H1 (cell line): ENCODE results near the gene GPC3. TPM values are rescaled to one million over a fixed set of nuclear protein-coding genes. Genes with fewer than 3 reads are reported as not detected.

Experiments used
- CTCF ChIA-PET: fragments of 300-600 bp; sonication (Branson Sonifier 250); formaldehyde crosslinking; loops from one replicate; lab custom pipeline; 2021; ENCODE audit not compliant: partially characterized antibody; lab: Charles Lee
- POLR2A ChIA-PET: fragments of 300-600 bp; sonication (Branson Sonifier 250); formaldehyde crosslinking; loops from one replicate; lab custom pipeline; 2021; ENCODE audit warnings: inconsistent platforms; ENCODE audit not compliant: partially characterized antibody; lab: Charles Lee
- DNase-seq, 2 experiments: peaks; one replicate each; pipeline versions ENCODE4 v3.0.0 to v3.0.0-alpha.2; 2010 to 2022; ENCODE audit warnings: low spot score in 2 of 2, low read depth in 1 of 2, mixed read lengths in 1 of 2
- FAIRE-seq: peaks from 2 replicates; lab custom pipeline; 2011; peaks lifted over from hg19 to GRCh38; lab: Jason Lieb, UNC
- H2AFZ ChIP-seq: 2 replicates; pipeline ENCODE4 v1.8.1; 2012; ENCODE audit warnings: low read length, inconsistent platforms
- H2AK5ac ChIP-seq: 2 replicates; pipeline ENCODE4 v1.6.1; 2013; ENCODE audit warnings: low read depth, low read length
- H2BK120ac ChIP-seq: replicated peaks from 2 replicates; pipeline ENCODE3; 2013; ENCODE audit warnings: low read depth, low read length, inconsistent platforms
- H2BK12ac ChIP-seq: 2 replicates; pipeline ENCODE4 v1.6.1; 2013; ENCODE audit warnings: low read depth, low read length
- H2BK15ac ChIP-seq: 2 replicates; pipeline ENCODE4 v1.6.1; 2013; ENCODE audit warnings: low read length
- H2BK20ac ChIP-seq: 2 replicates; pipeline ENCODE4 v1.6.1; 2013; ENCODE audit warnings: low read length
- H2BK5ac ChIP-seq: 2 replicates; pipeline ENCODE4 v1.6.1; 2013; ENCODE audit warnings: low read depth, low read length
- H3K14ac ChIP-seq: 2 replicates; pipeline ENCODE4 v1.6.1; 2013; ENCODE audit warnings: inconsistent platforms; ENCODE audit not compliant: insufficient read length
- H3K18ac ChIP-seq: 2 replicates; pipeline ENCODE4 v1.6.1; 2013; ENCODE audit warnings: low read length; ENCODE audit errors: extremely low read depth
- H3K23ac ChIP-seq: 2 replicates; pipeline ENCODE4 v1.6.1; 2013; ENCODE audit warnings: inconsistent platforms; ENCODE audit not compliant: insufficient read length
- H3K23me2 ChIP-seq: 2 replicates; pipeline ENCODE4 v1.6.1; 2013; ENCODE audit warnings: low read depth, low read length
- H3K27ac ChIP-seq: 2 replicates; pipeline ENCODE4 v1.6.1; 2011; ENCODE audit warnings: low read depth, low read length, inconsistent platforms
- H3K27me3 ChIP-seq, 4 experiments: replicated peaks in 1 of 4; 1 replicate in 1 of 4; 2 replicates in 3 of 4; pipeline versions ENCODE4 v1.6.1 to v1.8.1; 2011 to 2013; ENCODE audit warnings: low read length in 3 of 4, mild to moderate bottlenecking in 3 of 4, inconsistent platforms in 2 of 4, mixed read lengths in 2 of 4, moderate library complexity in 1 of 4; ENCODE audit not compliant: control insufficient read depth in 3 of 4, insufficient read depth in 3 of 4; ENCODE audit errors: extremely low read depth in 1 of 4
- H3K36me3 ChIP-seq, 4 experiments: 2 replicates each; pipeline versions ENCODE4 v1.6.1 to v1.8.1; 2011 to 2013; ENCODE audit warnings: mild to moderate bottlenecking in 4 of 4, low read length in 3 of 4, moderate library complexity in 2 of 4, control low read depth in 1 of 4, inconsistent platforms in 1 of 4; ENCODE audit not compliant: insufficient read depth in 4 of 4, control insufficient read depth in 2 of 4
- H3K4ac ChIP-seq: replicated peaks from 2 replicates; pipeline ENCODE3; 2013; ENCODE audit warnings: low read length, low read depth, mixed read lengths, inconsistent platforms; ENCODE audit not compliant: insufficient read length
- H3K4me1 ChIP-seq, 4 experiments: replicated peaks in 1 of 4; 1 replicate in 1 of 4; 2 replicates in 3 of 4; pipeline versions ENCODE4 v1.6.1 to v1.8.1; 2011 to 2013; ENCODE audit warnings: low read length in 3 of 4, inconsistent platforms in 2 of 4, mixed read lengths in 1 of 4; ENCODE audit not compliant: insufficient read depth in 4 of 4, control insufficient read depth in 3 of 4
- H3K4me2 ChIP-seq, 2 experiments: 2 replicates each; pipeline versions ENCODE4 v1.6.1 to v1.8.1; 2011 to 2013; ENCODE audit warnings: low read depth in 2 of 2, low read length in 2 of 2, control low read depth in 1 of 2, inconsistent platforms in 1 of 2, mild to moderate bottlenecking in 1 of 2; ENCODE audit not compliant: insufficient read depth in 1 of 2
- H3K4me3 ChIP-seq, 4 experiments: fragments of 200-600, 300-600 bp in 1 of 4; sonication (generic), shearing (Covaris generic), sonication (Bioruptor Twin) in 1 of 4; 2 replicates each; pipeline versions ENCODE4 v1.5.1 to v1.8.1; 2011 to 2016; ENCODE audit warnings: low read length in 4 of 4, low read depth in 3 of 4, control low read depth in 2 of 4, inconsistent platforms in 2 of 4, mild to moderate bottlenecking in 2 of 4, mixed read lengths in 1 of 4, moderate library complexity in 1 of 4; ENCODE audit not compliant: insufficient read depth in 2 of 4; ENCODE audit errors: extremely low read depth in 1 of 4
- H3K56ac ChIP-seq: replicated peaks from 2 replicates; pipeline ENCODE3; 2013; ENCODE audit warnings: low read depth, mild to moderate bottlenecking, mixed read lengths, low read length, inconsistent platforms; ENCODE audit not compliant: insufficient read length
- H3K79me1 ChIP-seq: 2 replicates; pipeline ENCODE4 v1.6.1; 2013; ENCODE audit warnings: low read depth, low read length, control low read depth
- H3K79me2 ChIP-seq, 2 experiments: 2 replicates each; pipeline versions ENCODE4 v1.6.1 to v1.8.1; 2012 to 2013; ENCODE audit warnings: low read length in 2 of 2, mild to moderate bottlenecking in 2 of 2, inconsistent platforms in 1 of 2; ENCODE audit not compliant: insufficient read depth in 2 of 2, control insufficient read depth in 1 of 2
- H3K9ac ChIP-seq, 4 experiments: replicated peaks in 1 of 4; 1 replicate in 1 of 4; 2 replicates in 3 of 4; pipeline versions ENCODE4 v1.6.1 to v1.8.1; 2011 to 2013; ENCODE audit warnings: low read depth in 3 of 4, low read length in 3 of 4, control low read depth in 2 of 4, mild to moderate bottlenecking in 2 of 4, moderate library complexity in 2 of 4, inconsistent platforms in 1 of 4; ENCODE audit errors: extremely low read depth in 1 of 4
- H3K9me3 ChIP-seq, 2 experiments: 2 replicates each; pipeline versions ENCODE4 v1.6.1 to v1.8.1; 2012 to 2013; ENCODE audit warnings: mild to moderate bottlenecking in 2 of 2, moderate library complexity in 2 of 2, control low read depth in 1 of 2, inconsistent platforms in 1 of 2, low read depth in 1 of 2, low read length in 1 of 2, mixed read lengths in 1 of 2; ENCODE audit not compliant: insufficient read depth in 2 of 2
- H4K20me1 ChIP-seq, 2 experiments: replicated peaks in 1 of 2; 2 replicates each; pipeline versions ENCODE3 to v1.8.1; 2011 to 2013; ENCODE audit warnings: inconsistent platforms in 2 of 2, low read length in 2 of 2, mild to moderate bottlenecking in 1 of 2; ENCODE audit not compliant: insufficient read depth in 2 of 2, control insufficient read depth in 1 of 2
- H4K5ac ChIP-seq: 2 replicates; pipeline ENCODE4 v1.6.1; 2013; ENCODE audit warnings: low read length, low read depth, mixed read lengths, inconsistent platforms; ENCODE audit not compliant: insufficient read length
- H4K8ac ChIP-seq: 2 replicates; pipeline ENCODE4 v1.8.0; 2013; ENCODE audit warnings: mild to moderate bottlenecking, moderate library complexity, low read length, inconsistent platforms; ENCODE audit not compliant: insufficient read depth; ENCODE audit errors: extremely low read depth
- H4K91ac ChIP-seq: replicated peaks from 2 replicates; pipeline ENCODE3; 2013; ENCODE audit warnings: low read length, mixed read lengths, inconsistent platforms; ENCODE audit not compliant: insufficient read length
- GABPA ChIP-seq: IDR thresholded peaks from 2 replicates; pipeline ENCODE4 v1.6.1; 2011; ENCODE audit warnings: mild to moderate bottlenecking, low read length, moderate library complexity, borderline replicate concordance; ENCODE audit not compliant: insufficient read depth
- HDAC2 ChIP-seq, 2 experiments: fragments of 300-600 bp in 1 of 2; sonication (generic) in 1 of 2; IDR thresholded peaks; 2 replicates each; pipeline ENCODE4 v1.6.1; 2011 to 2012; ENCODE audit warnings: low read depth in 2 of 2, low read length in 2 of 2, mild to moderate bottlenecking in 2 of 2, moderate library complexity in 2 of 2, borderline replicate concordance in 1 of 2, inconsistent platforms in 1 of 2
- MAFK ChIP-seq: IDR thresholded peaks from 2 replicates; pipeline ENCODE4 v1.6.1; 2012; ENCODE audit warnings: low read depth, mild to moderate bottlenecking, improper control_type of control experiment, low read length
- RNF2 ChIP-seq: fragments of 200-900, 300-1000 bp; sonication (generic); IDR thresholded peaks from 2 replicates; pipeline ENCODE4 v1.7.1; 2016; ENCODE audit warnings: borderline replicate concordance, low read depth, mild to moderate bottlenecking, antibody characterized with exemption, low read length; ENCODE audit not compliant: poor library complexity, severe bottlenecking; ENCODE audit errors: missing control alignments
- SAP30 ChIP-seq: fragments of 300-600 bp; sonication (generic); IDR thresholded peaks from 2 replicates; pipeline ENCODE4 v1.7.1; 2012; ENCODE audit warnings: low read length, moderate library complexity, mild to moderate bottlenecking, inconsistent platforms; ENCODE audit not compliant: insufficient read depth, insufficient replicate concordance
- WGBS, 2 experiments: shearing (Covaris generic) in 1 of 2; methylation state at CpG; one replicate each; pipeline versions ENCODE4 v1.1.6 to v1.1.7; 2013 to 2015; ENCODE audit warnings: low lambda C conversion rate in 2 of 2, mixed read lengths in 2 of 2, inconsistent platforms in 1 of 2, low coverage in 1 of 2, missing lambda C conversion rate in 1 of 2; ENCODE audit not compliant: insufficient replicate concordance in 2 of 2, insufficient coverage in 1 of 2, insufficient read length in 1 of 2; ENCODE audit errors: extremely low coverage in 1 of 2, missing lambda C conversion rate in 1 of 2; 5-methylcytosine and 5-hydroxymethylcytosine counted together
- polyA plus RNA-seq, 7 experiments: library from polyadenylated mRNA; depleted of rRNA in 3 of 7; stranded (reverse) in 5 of 7; unstranded in 2 of 7; fragments of >200 nt in 5 of 7; fragments of 200-250 nt in 2 of 7; gene quantifications; 1 replicate in 5 of 7; 2 replicates in 1 of 7; 4 replicates in 1 of 7; pipeline versions ENCODE4 v1.2.1 to v1.2.3, GENCODE V29; 2011 to 2013; ENCODE audit warnings: missing spikeins in 2 of 7, mixed read lengths in 2 of 7
- total RNA-seq: library from RNA; stranded (reverse); fragmentation: NEBNext Ultra II Directional; extraction: Animal tissue kit (Norgen Biotek cat#: 25700); gene quantifications from 2 replicates; pipeline ENCODE4 v1.2.1, GENCODE V29; 2021

Gene GPC3
- total and polyA plus RNA-seq, 2 of the 8 experiments (the other 6 are each of a cell fraction or from before 2014, with no cell fraction given), result 64.8 to 71.9 TPM

GRCh38 chrX:133840415-133840814 is 145.0 kb downstream of the GPC3 start:
- Histone ChIP-seq H2BK12ac (no peak overlapping the region), H2BK120ac (no peak overlapping the region), H2BK20ac (no peak overlapping the region), H3K4me3 (no peak overlapping the region), H3K9ac (no peak overlapping the region), H3K23ac (no peak overlapping the region), H3K4ac (no peak overlapping the region), H3K18ac (no peak overlapping the region), H4K5ac (no peak overlapping the region), H3K36me3 (0 out of 8 replicates have a peak, but pooled peaks cover 0 to 2% (median 0%) of the 10 kb centered on the region in 4 experiments), H2AK5ac (no peak overlapping the region), H3K27me3 (no peaks in the 10 kb centered on the region), H2AFZ (no peak overlapping the region), H2BK15ac (no peak overlapping the region), H3K79me1 (no peaks in the 10 kb centered on the region), H3K23me2 (no peaks in the 10 kb centered on the region), H3K4me2 (no peak overlapping the region), H2BK5ac (no peak overlapping the region), H4K91ac (no peak overlapping the region), H3K4me1 (no peaks in the 10 kb centered on the region; a peak in 2 of 7 replicates), H3K27ac (no peak overlapping the region), H3K56ac (no peak overlapping the region), H4K20me1 (peaks cover 0 to 1% of the 10 kb centered on the region in 2 experiments), H4K8ac (no peak overlapping the region), H3K9me3 (no peaks in the 10 kb centered on the region), H3K14ac (no peak overlapping the region), H3K79me2 (no peaks in the 10 kb centered on the region)
- DNase-seq, result no peak
- no peak for FAIRE-seq
- ChIA-PET CTCF (interaction anchor here (0.6 to 2.3 kb wide), 8 partner anchors 12 to 187 kb away, joined by 3 to 8 read pairs (median 5); no protein-coding TSS in a partner anchor), POLR2A (no interaction called here)
- TF ChIP-seq HDAC2 (IDR thresholded peaks at IDR 0.05; ENCODE audit: borderline replicate concordance in 1 of 2, low read depth in 2 of 2, low read length in 2 of 2), result no peak
- TF ChIP-seq RNF2, result no peak
- no peak for TF ChIP-seq SAP30
- TF ChIP-seq GABPA, result no peak
- TF ChIP-seq MAFK, result no peak
- WGBS, 2 experiments, result 94% methylated on average over 2 of the region's 2 CpGs; no CpG with 5 or more reads in 1 of the 2 experiments
